ENCODE measurements around the gene UBA6. TPM values are rescaled to one million over a fixed set of nuclear protein-coding genes. Genes with fewer than 3 reads are reported as not detected.
A peak's percentile ranks its signal among the peaks of the same experiment; 100 is the strongest.

The UBA6 gene
- total and polyA plus RNA-seq, 9 of the 15 experiments (the other 6 are each of a cell fraction or from before 2014, with no cell fraction given) = 22.9 to 139 (median 94.6) TPM

DNA sequence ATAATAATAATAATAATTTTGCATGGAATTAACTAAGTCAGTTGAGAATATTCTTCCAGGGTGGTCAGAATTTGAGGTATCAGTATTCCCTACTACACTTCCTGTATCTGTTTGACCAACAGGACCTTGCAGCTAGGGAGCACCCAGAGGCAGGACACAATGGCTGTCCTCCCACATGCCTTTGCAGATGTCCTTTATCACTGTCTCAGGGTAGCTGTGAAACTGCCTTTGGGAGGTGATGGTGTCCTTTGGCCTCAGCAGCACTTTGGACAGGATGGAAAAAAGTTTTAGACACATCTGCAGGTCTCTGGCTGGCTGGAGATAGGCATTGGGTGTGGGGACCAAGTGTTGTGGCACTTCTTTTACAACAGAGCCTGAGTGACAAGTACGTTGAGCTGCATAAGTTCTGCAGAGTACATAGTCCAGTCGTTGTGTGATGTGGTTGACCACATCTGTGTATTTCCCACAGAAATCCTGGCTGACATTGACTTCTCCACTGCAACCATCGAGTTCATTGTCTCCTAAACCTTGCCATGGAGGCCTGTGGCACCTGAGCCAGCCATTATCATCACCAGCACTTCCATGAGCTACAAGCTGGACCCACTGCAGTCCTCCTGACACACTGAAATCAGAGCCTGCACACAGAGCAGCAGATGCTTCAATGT is 19.1 kb upstream of the UBA6 start (continued):
- TF ChIP-seq, protein P1, sequence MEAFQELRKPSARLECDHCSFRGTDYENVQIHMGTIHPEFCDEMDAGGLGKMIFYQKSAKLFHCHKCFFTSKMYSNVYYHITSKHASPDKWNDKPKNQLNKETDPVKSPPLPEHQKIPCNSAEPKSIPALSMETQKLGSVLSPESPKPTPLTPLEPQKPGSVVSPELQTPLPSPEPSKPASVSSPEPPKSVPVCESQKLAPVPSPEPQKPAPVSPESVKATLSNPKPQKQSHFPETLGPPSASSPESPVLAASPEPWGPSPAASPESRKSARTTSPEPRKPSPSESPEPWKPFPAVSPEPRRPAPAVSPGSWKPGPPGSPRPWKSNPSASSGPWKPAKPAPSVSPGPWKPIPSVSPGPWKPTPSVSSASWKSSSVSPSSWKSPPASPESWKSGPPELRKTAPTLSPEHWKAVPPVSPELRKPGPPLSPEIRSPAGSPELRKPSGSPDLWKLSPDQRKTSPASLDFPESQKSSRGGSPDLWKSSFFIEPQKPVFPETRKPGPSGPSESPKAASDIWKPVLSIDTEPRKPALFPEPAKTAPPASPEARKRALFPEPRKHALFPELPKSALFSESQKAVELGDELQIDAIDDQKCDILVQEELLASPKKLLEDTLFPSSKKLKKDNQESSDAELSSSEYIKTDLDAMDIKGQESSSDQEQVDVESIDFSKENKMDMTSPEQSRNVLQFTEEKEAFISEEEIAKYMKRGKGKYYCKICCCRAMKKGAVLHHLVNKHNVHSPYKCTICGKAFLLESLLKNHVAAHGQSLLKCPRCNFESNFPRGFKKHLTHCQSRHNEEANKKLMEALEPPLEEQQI (IDR thresholded peaks at IDR 0.05) = no peak
- TF ChIP-seq, protein P2, sequence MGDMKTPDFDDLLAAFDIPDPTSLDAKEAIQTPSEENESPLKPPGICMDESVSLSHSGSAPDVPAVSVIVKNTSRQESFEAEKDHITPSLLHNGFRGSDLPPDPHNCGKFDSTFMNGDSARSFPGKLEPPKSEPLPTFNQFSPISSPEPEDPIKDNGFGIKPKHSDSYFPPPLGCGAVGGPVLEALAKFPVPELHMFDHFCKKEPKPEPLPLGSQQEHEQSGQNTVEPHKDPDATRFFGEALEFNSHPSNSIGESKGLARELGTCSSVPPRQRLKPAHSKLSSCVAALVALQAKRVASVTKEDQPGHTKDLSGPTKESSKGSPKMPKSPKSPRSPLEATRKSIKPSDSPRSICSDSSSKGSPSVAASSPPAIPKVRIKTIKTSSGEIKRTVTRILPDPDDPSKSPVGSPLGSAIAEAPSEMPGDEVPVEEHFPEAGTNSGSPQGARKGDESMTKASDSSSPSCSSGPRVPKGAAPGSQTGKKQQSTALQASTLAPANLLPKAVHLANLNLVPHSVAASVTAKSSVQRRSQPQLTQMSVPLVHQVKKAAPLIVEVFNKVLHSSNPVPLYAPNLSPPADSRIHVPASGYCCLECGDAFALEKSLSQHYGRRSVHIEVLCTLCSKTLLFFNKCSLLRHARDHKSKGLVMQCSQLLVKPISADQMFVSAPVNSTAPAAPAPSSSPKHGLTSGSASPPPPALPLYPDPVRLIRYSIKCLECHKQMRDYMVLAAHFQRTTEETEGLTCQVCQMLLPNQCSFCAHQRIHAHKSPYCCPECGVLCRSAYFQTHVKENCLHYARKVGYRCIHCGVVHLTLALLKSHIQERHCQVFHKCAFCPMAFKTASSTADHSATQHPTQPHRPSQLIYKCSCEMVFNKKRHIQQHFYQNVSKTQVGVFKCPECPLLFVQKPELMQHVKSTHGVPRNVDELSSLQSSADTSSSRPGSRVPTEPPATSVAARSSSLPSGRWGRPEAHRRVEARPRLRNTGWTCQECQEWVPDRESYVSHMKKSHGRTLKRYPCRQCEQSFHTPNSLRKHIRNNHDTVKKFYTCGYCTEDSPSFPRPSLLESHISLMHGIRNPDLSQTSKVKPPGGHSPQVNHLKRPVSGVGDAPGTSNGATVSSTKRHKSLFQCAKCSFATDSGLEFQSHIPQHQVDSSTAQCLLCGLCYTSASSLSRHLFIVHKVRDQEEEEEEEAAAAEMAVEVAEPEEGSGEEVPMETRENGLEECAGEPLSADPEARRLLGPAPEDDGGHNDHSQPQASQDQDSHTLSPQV (IDR thresholded peaks at IDR 0.05) = peak; percentile 80
- TF ChIP-seq HNRNPH1 (optimal IDR thresholded peaks at IDR 0.05; ENCODE audit: low read depth, low read length) (no peak), MCM2 (IDR thresholded peaks at IDR 0.05; ENCODE audit: low read depth) (no peak), SMAD4 (CRISPR knock-in tag; conservative IDR thresholded peaks at IDR 0.05) (peak; percentile 40; the same call in 1 of the 2 replicates), ZBTB7A (IDR thresholded peaks at IDR 0.05; ENCODE audit: borderline replicate concordance, control insufficient read depth, low read depth, low read length) (no peak), MEF2D (tag; conservative IDR thresholded peaks at IDR 0.05; ENCODE audit: low read depth) (no peak), DPF2 (IDR thresholded peaks at IDR 0.05) (peak; percentile 26; the same call in 1 of the 2 replicates), SOX6 (IDR thresholded peaks at IDR 0.05) (no peak), ZBTB12 (CRISPR knock-in tag; IDR thresholded peaks at IDR 0.05) (no peak), PTTG1 (tag; IDR thresholded peaks at IDR 0.05; ENCODE audit: low read depth) (no peak), ZNF274 (IDR thresholded peaks at IDR 0.05; ENCODE audit: borderline replicate concordance, low read depth, low read length) (no peak), PKNOX1 (IDR thresholded peaks at IDR 0.05) (peak; percentile 55; the same call in 1 of the 2 replicates)
- TF ChIP-seq, protein P3, sequence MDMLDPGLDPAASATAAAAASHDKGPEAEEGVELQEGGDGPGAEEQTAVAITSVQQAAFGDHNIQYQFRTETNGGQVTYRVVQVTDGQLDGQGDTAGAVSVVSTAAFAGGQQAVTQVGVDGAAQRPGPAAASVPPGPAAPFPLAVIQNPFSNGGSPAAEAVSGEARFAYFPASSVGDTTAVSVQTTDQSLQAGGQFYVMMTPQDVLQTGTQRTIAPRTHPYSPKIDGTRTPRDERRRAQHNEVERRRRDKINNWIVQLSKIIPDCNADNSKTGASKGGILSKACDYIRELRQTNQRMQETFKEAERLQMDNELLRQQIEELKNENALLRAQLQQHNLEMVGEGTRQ (CRISPR knock-in tag; IDR thresholded peaks at IDR 0.05) = no peak
- TF ChIP-seq, protein P4, sequence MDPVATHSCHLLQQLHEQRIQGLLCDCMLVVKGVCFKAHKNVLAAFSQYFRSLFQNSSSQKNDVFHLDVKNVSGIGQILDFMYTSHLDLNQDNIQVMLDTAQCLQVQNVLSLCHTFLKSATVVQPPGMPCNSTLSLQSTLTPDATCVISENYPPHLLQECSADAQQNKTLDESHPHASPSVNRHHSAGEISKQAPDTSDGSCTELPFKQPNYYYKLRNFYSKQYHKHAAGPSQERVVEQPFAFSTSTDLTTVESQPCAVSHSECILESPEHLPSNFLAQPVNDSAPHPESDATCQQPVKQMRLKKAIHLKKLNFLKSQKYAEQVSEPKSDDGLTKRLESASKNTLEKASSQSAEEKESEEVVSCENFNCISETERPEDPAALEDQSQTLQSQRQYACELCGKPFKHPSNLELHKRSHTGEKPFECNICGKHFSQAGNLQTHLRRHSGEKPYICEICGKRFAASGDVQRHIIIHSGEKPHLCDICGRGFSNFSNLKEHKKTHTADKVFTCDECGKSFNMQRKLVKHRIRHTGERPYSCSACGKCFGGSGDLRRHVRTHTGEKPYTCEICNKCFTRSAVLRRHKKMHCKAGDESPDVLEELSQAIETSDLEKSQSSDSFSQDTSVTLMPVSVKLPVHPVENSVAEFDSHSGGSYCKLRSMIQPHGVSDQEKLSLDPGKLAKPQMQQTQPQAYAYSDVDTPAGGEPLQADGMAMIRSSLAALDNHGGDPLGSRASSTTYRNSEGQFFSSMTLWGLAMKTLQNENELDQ (CRISPR knock-in tag; IDR thresholded peaks at IDR 0.05; ENCODE audit: borderline replicate concordance) = no peak

Data from K562 (cell line).